GM12878 (cell line): ENCODE data around the gene PRM2. TPM values are rescaled to one million over a fixed set of nuclear protein-coding genes. Genes with fewer than 3 reads are reported as not detected.

Experiments
- ATAC-seq: fragments of 200-7000 bp; cut with Tn5 transposase; 3 replicates; pipeline ENCODE4 v1.9.1; 2020; ENCODE audit warnings: mild to moderate bottlenecking, moderate library complexity
- BruUV-seq: library from RNA; stranded (reverse); fragments of 400-500 nt; replicated peaks from 2 replicates; lab custom pipeline; 2021; lab: Mats Ljungman, UMichigan
- CTCF ChIA-PET: fragments of 300-600 bp; sonication (Branson Sonifier 250); formaldehyde crosslinking; extraction: SDS; loops from one replicate; lab custom pipeline; 2021; ENCODE audit warnings: inconsistent platforms; lab: Yijun Ruan, JAX
- POLR2A ChIA-PET: fragments of 350-600 bp; formaldehyde crosslinking; extraction: SDS; loops from one replicate; lab custom pipeline; 2021; ENCODE audit warnings: inconsistent platforms; lab: Charles Lee
- RAD21 ChIA-PET: fragments of 300-600 bp; sonication (Branson Sonifier 250); formaldehyde crosslinking; loops from one replicate; lab custom pipeline; 2023; ENCODE audit warnings: antibody characterized with exemption; ENCODE audit not compliant: unreplicated experiment; lab: Charles Lee
- SMC1A ChIA-PET: fragments of 300-600 bp; sonication (Branson Sonifier 250); formaldehyde crosslinking; loops from one replicate; lab custom pipeline; 2023; ENCODE audit not compliant: unreplicated experiment, uncharacterized antibody; lab: Charles Lee
- DNase-seq: peaks from one replicate; pipeline ENCODE4 v3.0.0-alpha.2; 2011; ENCODE audit warnings: low read depth, low spot score
- FAIRE-seq: peaks from 3 replicates; lab custom pipeline; 2011; peaks lifted over from hg19 to GRCh38; lab: Jason Lieb, UNC
- H2AFZ ChIP-seq: 2 replicates; pipeline ENCODE4 v1.6.0; 2011; ENCODE audit warnings: low read depth, low read length, control low read depth; ENCODE audit not compliant: control insufficient read depth
- H3K27ac ChIP-seq: 2 replicates; pipeline ENCODE4 v1.5.1; 2011; ENCODE audit warnings: control low read depth; ENCODE audit not compliant: control insufficient read depth, insufficient read depth
- H3K27me3 ChIP-seq, 2 experiments: replicated peaks in 1 of 2; 2 replicates each; pipeline versions ENCODE4 v1.6.0 to v1.6.1; 2011; ENCODE audit warnings: low read length in 1 of 2; ENCODE audit not compliant: control insufficient read depth in 2 of 2, insufficient read depth in 2 of 2
- H3K36me3 ChIP-seq, 2 experiments: 2 replicates each; pipeline ENCODE4 v1.5.1; 2011; ENCODE audit warnings: low read length in 1 of 2; ENCODE audit not compliant: control insufficient read depth in 2 of 2, insufficient read depth in 2 of 2
- H3K4me1 ChIP-seq: 2 replicates; pipeline ENCODE4 v1.6.1; 2011; ENCODE audit warnings: mild to moderate bottlenecking, low read length, moderate library complexity, mixed read lengths; ENCODE audit not compliant: control insufficient read depth, insufficient read depth
- H3K4me2 ChIP-seq: 2 replicates; pipeline ENCODE4 v1.6.0; 2011; ENCODE audit warnings: control low read depth; ENCODE audit not compliant: control insufficient read depth, insufficient read depth
- H3K4me3 ChIP-seq: fragments of 200-600 bp; sonication (generic); 2 replicates; pipeline ENCODE4 v1.5.1; 2016
- H3K79me2 ChIP-seq: 2 replicates; pipeline ENCODE4 v1.6.0; 2011; ENCODE audit warnings: low read length; ENCODE audit not compliant: control insufficient read depth, insufficient read depth
- H3K9ac ChIP-seq: 2 replicates; pipeline ENCODE4 v1.8.0; 2011; ENCODE audit warnings: low read length, control low read depth, mixed read lengths; ENCODE audit not compliant: control insufficient read depth, insufficient read depth
- H3K9me3 ChIP-seq: replicated peaks from 3 replicates; pipeline ENCODE4 v1.5.1; 2011; ENCODE audit warnings: mild to moderate bottlenecking, low read length; ENCODE audit not compliant: control insufficient read depth, insufficient read depth
- H4K20me1 ChIP-seq: 2 replicates; pipeline ENCODE4 v1.6.0; 2011; ENCODE audit not compliant: control insufficient read depth, insufficient read depth
- BMI1 ChIP-seq: fragments of 450-650 bp; IDR thresholded peaks from 2 replicates; pipeline ENCODE4 v1.6.1; 2016; ENCODE audit warnings: mild to moderate bottlenecking, moderate library complexity, borderline replicate concordance
- CBX3 ChIP-seq: fragments of 200-600 bp; sonication (generic); IDR thresholded peaks from 2 replicates; pipeline ENCODE4 v1.6.1; 2016; ENCODE audit warnings: low read depth, borderline replicate concordance
- GATAD2B ChIP-seq: fragments of 450-650 bp; conservative IDR thresholded peaks from 2 replicates; pipeline ENCODE4 v1.6.1; 2017; ENCODE audit warnings: low read depth, mild to moderate bottlenecking, moderate library complexity
- POU2F2 ChIP-seq: IDR thresholded peaks from 3 replicates; pipeline ENCODE4 v1.6.1; 2011; ENCODE audit warnings: low read depth, mild to moderate bottlenecking, low read length, borderline replicate concordance
- RAD21 ChIP-seq: IDR thresholded peaks from 2 replicates; pipeline ENCODE4 v1.6.1; 2011; ENCODE audit warnings: mild to moderate bottlenecking, low read depth, low read length, moderate library complexity; ENCODE audit not compliant: insufficient read depth
- WGBS: methylation state at CpG from one replicate; pipeline ENCODE4 v1.1.6; 2016; ENCODE audit warnings: low lambda C conversion rate; ENCODE audit not compliant: insufficient replicate concordance, insufficient coverage; ENCODE audit errors: missing lambda C conversion rate; 5-methylcytosine and 5-hydroxymethylcytosine counted together
- in situ Hi-C: fragments of 300-500 bp; cut with MboI; formaldehyde crosslinking; loops from 9 replicates; pipeline ENCODE4 v1.14.3; 2018; ENCODE audit warnings: mixed read lengths
- intact Hi-C: fragments of 100-400 bp; cut with micrococcal nuclease; formaldehyde crosslinking; loops from one replicate; pipeline ENCODE4 v1.14.2; 2022; ENCODE audit not compliant: unreplicated experiment
- polyA plus RNA-seq, 11 experiments: library from polyadenylated mRNA; depleted of rRNA in 4 of 11; unstranded in 6 of 11; stranded (reverse) in 5 of 11; fragments of >200 nt; fragmentation: Nextera tagmentation in 4 of 11; fragmentation: Illumina TruSeq in 1 of 11; extraction: Ambion mirVana in 4 of 11; extraction: Trizol in 1 of 11; gene quantifications; 1 replicate in 1 of 11; 2 replicates in 10 of 11; pipeline versions ENCODE4 v1.2.1 to v1.2.3, GENCODE V29; 2011 to 2016; ENCODE audit warnings: inconsistent platforms in 2 of 11, missing spikeins in 2 of 11, low read depth in 1 of 11
- total RNA-seq, 4 experiments: library from RNA; depleted of rRNA in 3 of 4; stranded (reverse); fragments of >200 nt in 3 of 4; fragmentation: Illumina TruSeq in 1 of 4; extraction: Trizol in 1 of 4; gene quantifications; 2 replicates each; pipeline versions ENCODE4 v1.2.1 to v1.2.3, GENCODE V29; 2013 to 2021

Gene PRM2
- total and polyA plus RNA-seq, 10 of the 15 experiments (the other 5 are each of a cell fraction or from before 2014, with no cell fraction given), result not detected

DNA sequence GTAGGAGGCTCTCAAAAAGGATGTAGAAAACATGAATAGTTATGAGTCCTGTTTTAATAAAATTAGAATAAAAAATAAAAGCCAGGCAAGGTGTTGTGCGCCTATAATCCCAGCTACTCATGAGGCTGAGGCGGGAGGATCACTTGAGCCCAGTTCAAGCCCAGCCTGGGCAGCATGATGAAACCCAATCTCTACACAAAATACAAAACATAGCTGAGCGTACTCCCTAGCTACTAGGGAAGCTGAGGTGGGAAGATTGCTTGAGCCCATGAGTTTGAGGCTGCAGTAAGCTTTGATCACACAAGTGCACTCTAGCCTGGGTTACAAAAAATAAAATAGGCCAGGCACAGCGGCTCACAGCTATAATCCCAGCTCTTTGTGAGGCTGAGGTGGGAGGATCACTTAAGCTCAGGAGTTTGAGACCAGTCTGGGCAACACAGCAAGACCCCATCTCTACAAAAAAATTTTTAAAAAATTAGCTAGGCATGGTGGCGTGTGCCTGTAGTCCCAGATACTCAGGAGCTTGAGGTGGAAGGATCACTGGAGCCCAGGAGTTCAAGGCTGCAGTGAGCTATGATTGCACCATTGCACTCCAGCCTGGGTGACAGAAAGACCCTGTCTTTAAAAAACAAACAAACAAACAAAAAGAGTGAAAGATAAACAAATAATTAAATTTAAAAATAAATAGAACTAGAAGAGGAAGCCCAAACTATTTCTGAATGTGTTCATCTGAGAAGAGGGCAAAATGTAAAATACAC, 22.0 kb upstream of the PRM2 start:
- peak; percentile 25 for ATAC-seq
- DNase-seq, result no peak
- SMC1A ChIA-PET, result interaction anchor here (0.6 to 8.4 kb wide), 34 partner anchors 10 to 348 kb away, joined by 3 to 194 read pairs (median 4); partner anchors contain the start of genes PRM2, SOCS1 and TNP2
- RAD21 ChIA-PET, result interaction anchor here (0.7 to 6.8 kb wide), 31 partner anchors 12 to 350 kb away, joined by 3 to 206 read pairs (median 7); partner anchors contain the start of genes PRM2 and SOCS1
- no peaks in the 10 kb centered on the region for H3K9me3 ChIP-seq
- no peak overlapping the region for H2AFZ ChIP-seq
- BruUV-seq, result TSS peak; percentile 96
- peaks cover 62% of the 10 kb centered on the region for H3K4me1 ChIP-seq
- FAIRE-seq, result peak; percentile 38
- intact Hi-C loops (loop anchor here (2.0 to 5.0 kb wide), 3 partner anchors 96 to 334 kb away; no protein-coding TSS in a partner anchor), in situ Hi-C loops (no loop called here)
- CTCF ChIA-PET, result interaction anchor here (0.8 to 7.4 kb wide), 19 partner anchors 12 to 344 kb away, joined by 3 to 104 read pairs (median 5); partner anchors contain the start of gene SOCS1
- no peaks in the 10 kb centered on the region for H3K27me3 ChIP-seq
- H3K27ac ChIP-seq, result peak overlapping the region; percentile 91
- no peaks in the 10 kb centered on the region for H3K36me3 ChIP-seq
- H3K9ac ChIP-seq, result peak overlapping the region; percentile 69
- no peaks in the 10 kb centered on the region; the same call in 1 of the 2 replicates for H3K79me2 ChIP-seq
- POLR2A ChIA-PET, result interaction anchor here (0.6 to 6.0 kb wide), 17 partner anchors 10 to 349 kb away, joined by 3 to 85 read pairs (median 5); partner anchors contain the start of gene SOCS1
- TF ChIP-seq GATAD2B (no peak), CBX3 (no peak), POU2F2 (no peak), RAD21 (no peak), BMI1 (no peak)
- TF ChIP-seq, all 136 proteins: peak for 0
- Histone ChIP-seq H3K4me3 (peak overlapping the region; percentile 35), H3K4me2 (peak overlapping the region; percentile 89), H4K20me1 (no peaks in the 10 kb centered on the region)
- 63% methylated on average over 5 of the region's 5 CpGs for WGBS
